ENCODE results near the gene ARHGEF7. TPM values are rescaled to one million over a fixed set of nuclear protein-coding genes. Genes with fewer than 3 reads are reported as not detected.

The ARHGEF7 gene
- total RNA-seq, 2 experiments from 2014 or later = 67.0 to 71.2 TPM

DNA sequence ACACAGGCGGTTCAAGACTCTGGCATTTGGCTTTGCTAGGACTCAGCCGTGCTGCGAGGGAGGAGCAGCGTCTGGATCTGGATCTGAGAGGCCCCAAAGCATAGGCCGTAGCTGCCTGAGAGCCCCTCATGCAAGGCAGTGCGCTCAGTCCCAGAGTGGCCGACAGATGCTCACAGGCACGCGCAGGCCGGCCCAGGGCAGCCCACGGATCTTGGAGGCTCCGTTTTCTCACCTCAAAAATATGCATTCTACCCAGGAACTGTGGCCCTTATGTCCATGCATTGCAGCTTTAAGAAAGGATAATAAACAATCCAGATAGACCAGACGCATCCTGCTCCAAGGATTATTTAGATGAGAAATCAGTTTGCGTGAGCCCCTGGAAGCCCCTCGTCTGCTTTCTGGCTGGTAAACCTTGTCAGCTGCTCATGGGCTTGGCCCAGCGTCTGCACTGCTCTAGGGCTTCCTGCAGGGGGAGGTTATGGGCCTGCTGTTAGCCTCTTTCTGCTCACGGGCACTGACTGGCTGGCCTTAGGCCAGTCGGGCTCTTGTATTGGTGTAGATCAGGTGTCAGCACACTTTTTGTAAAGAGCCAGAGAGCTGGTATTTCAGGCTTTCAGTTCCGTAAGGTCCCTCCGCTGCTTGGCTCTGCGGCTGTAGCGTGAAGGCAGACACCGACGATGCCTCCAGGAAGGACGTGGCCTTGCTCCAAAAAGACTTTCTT is 229.5 kb downstream of the ARHGEF7 start:
- ChIA-PET CTCF (no interaction called here), POLR2A (no interaction called here)
- no peak overlapping the region for H3K27ac Mint-ChIP-seq
- H3K36me3 Mint-ChIP-seq (ENCODE audit: low read depth) = peaks cover 1% of the 10 kb centered on the region
- no peak overlapping the region for H3K4me3 Mint-ChIP-seq
- TF ChIP-seq, protein P1, sequence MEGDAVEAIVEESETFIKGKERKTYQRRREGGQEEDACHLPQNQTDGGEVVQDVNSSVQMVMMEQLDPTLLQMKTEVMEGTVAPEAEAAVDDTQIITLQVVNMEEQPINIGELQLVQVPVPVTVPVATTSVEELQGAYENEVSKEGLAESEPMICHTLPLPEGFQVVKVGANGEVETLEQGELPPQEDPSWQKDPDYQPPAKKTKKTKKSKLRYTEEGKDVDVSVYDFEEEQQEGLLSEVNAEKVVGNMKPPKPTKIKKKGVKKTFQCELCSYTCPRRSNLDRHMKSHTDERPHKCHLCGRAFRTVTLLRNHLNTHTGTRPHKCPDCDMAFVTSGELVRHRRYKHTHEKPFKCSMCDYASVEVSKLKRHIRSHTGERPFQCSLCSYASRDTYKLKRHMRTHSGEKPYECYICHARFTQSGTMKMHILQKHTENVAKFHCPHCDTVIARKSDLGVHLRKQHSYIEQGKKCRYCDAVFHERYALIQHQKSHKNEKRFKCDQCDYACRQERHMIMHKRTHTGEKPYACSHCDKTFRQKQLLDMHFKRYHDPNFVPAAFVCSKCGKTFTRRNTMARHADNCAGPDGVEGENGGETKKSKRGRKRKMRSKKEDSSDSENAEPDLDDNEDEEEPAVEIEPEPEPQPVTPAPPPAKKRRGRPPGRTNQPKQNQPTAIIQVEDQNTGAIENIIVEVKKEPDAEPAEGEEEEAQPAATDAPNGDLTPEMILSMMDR (IDR thresholded peaks at IDR 0.05) = no peak
- H3K9me3 Mint-ChIP-seq = no peaks in the 10 kb centered on the region
- ATAC-seq (no peak), DNase-seq (no peak)
- intact Hi-C loops (cut with micrococcal nuclease) = no loop called here
- peaks cover 3% of the 10 kb centered on the region for H3K4me1 Mint-ChIP-seq (ENCODE audit: low read depth)
- H3K27me3 Mint-ChIP-seq = no peaks in the 10 kb centered on the region

DNA sequence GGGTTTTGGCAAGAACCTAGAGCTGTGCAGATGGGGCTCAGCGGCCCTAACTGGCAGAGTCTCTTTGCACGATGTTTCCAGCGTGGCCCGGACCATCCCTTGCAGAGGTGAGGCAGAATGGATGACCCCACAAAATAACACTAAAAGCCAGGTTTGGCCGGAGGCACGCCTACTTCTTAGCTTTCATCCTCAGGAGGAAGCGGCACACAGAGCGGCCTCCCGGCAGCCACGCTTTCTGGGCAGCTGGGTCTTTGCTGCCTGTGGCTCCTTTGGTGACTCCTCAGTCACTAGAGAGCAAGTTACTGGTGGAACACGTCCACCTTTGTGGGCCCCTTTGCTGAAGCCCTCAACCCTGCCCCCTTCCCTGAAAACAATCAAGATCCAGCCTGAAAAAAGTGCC is 230.6 kb downstream of the ARHGEF7 start:
- ChIA-PET POLR2A (no interaction called here), CTCF (no interaction called here)
- intact Hi-C loops (cut with micrococcal nuclease) = no loop called here
- Mint-ChIP-seq H3K27me3 (no peaks in the 10 kb centered on the region), H3K27ac (no peak overlapping the region), H3K4me1 (ENCODE audit: low read depth) (peaks cover 3% of the 10 kb centered on the region), H3K4me3 (no peak overlapping the region), H3K36me3 (ENCODE audit: low read depth) (no peaks in the 10 kb centered on the region), H3K9me3 (no peaks in the 10 kb centered on the region)
- ATAC-seq (no peak), DNase-seq (no peak)
- TF ChIP-seq, protein P1 (IDR thresholded peaks at IDR 0.05) = no peak

DNA sequence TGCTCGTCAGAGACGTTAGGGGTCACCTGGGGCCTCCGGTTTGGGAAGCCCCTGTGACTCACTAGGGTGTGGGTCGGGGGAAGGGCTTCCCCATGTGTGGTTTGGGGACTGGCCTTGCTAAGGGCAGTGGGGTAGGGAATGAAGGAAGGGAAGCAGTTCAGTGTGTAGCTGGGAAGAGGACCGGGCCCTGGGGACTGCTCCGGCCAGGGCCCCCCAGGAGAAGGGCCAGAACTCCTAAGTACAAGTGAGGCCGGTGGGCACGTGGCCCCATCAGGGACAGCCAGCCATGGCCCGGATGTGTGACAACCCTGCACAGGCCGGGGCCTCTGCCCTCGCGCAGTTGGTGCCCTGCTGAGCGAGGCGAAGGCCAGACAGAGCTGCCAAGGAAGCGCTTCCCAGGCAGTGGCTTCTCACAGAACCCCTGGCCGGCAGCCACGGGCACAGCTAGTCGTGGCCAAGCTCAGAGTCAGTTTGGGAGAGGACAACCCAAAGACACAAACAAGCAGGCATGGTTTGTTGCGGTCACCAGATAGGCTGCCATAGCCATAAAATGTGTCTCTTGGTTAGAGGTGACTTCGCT is 231.1 kb downstream of the ARHGEF7 start:
- CTCF ChIA-PET = no interaction called here
- Mint-ChIP-seq H3K27me3 (no peaks in the 10 kb centered on the region), H3K4me3 (no peak overlapping the region), H3K36me3 (ENCODE audit: low read depth) (no peaks in the 10 kb centered on the region), H3K27ac (no peak overlapping the region), H3K4me1 (ENCODE audit: low read depth) (peaks cover 3% of the 10 kb centered on the region), H3K9me3 (no peaks in the 10 kb centered on the region)
- intact Hi-C loops (cut with micrococcal nuclease) = no loop called here
- ATAC-seq (no peak), DNase-seq (no peak)
- POLR2A ChIA-PET = no interaction called here
- TF ChIP-seq, protein P1 (IDR thresholded peaks at IDR 0.05) = no peak

DNA sequence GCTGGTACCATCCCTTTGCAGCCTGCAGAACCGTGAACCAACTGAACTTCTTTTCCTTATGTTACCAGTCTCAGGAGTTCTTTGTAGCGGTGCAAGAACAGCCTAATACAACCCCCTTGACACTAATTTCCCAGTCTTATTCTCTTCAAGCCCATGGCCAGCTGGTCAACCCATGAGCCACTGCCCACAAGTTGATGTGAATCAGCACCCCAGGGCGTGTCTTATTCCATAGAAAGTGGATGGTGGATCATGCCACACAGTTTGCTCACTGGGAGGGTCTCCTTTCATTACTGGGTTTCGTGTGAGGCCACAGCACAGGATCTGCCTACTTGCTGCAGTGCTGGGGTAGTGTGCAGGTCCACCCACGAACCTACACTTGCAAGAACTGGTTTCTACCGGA is 232.3 kb downstream of the ARHGEF7 start:
- POLR2A ChIA-PET = interaction anchor here (0.6 kb wide), 1 partner anchor 120 kb away, joined by 3 read pairs; no protein-coding TSS in a partner anchor

DNA sequence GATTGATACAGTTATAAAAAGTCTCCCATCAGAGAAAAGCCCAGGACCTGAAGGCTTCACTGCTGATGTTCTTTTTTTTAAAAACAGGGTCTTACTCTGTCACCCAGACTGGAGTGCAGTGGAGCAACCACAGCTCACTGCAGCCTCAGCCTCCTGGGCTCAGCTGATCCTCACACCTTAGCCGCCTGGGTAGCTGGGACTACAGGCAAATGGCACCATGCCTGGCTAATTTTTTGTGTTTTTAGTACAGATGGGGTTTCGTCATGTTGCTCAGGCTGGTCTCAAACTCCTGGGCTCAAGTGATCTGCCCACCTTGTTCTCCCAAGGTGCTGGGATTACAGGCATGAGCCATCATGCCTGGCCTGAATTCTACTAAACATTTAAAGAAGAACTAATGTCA is 238.4 kb downstream of the ARHGEF7 start:
- H3K4me1 Mint-ChIP-seq (ENCODE audit: low read depth) = peaks cover 7% of the 10 kb centered on the region
- no peak overlapping the region for H3K4me3 Mint-ChIP-seq
- CTCF ChIA-PET = no interaction called here
- POLR2A ChIA-PET = no interaction called here
- H3K36me3 Mint-ChIP-seq (ENCODE audit: low read depth) = peaks cover 2% of the 10 kb centered on the region
- H3K27me3 Mint-ChIP-seq = no peaks in the 10 kb centered on the region
- TF ChIP-seq, protein P1 (IDR thresholded peaks at IDR 0.05) = no peak
- H3K9me3 Mint-ChIP-seq = peaks cover 5% of the 10 kb centered on the region
- intact Hi-C loops (cut with micrococcal nuclease) = no loop called here
- DNase-seq (no peak), ATAC-seq (no peak)
- no peak overlapping the region for H3K27ac Mint-ChIP-seq

More for the DNA sequence above, 232.3 kb downstream of the ARHGEF7 start:
- Mint-ChIP-seq H3K27ac (no peak overlapping the region), H3K9me3 (peaks cover 4% of the 10 kb centered on the region), H3K4me1 (ENCODE audit: low read depth) (peaks cover 3% of the 10 kb centered on the region), H3K36me3 (ENCODE audit: low read depth) (peaks cover 2% of the 10 kb centered on the region), H3K27me3 (no peaks in the 10 kb centered on the region), H3K4me3 (no peak overlapping the region)
- ATAC-seq (no peak), DNase-seq (no peak)
- CTCF ChIA-PET = no interaction called here
- TF ChIP-seq, protein P1 (IDR thresholded peaks at IDR 0.05) = no peak
- intact Hi-C loops (cut with micrococcal nuclease) = no loop called here

Measured in activated CD8-positive, alpha-beta T cell treated with anti-CD3 and anti-CD28 coated beads for 36 hours (primary cell).